WTC11 (cell line): ENCODE data around the gene RALA. TPM values are rescaled to one million over a fixed set of nuclear protein-coding genes. Genes with fewer than 3 reads are reported as not detected.

Source experiments
- ATAC-seq: fragments of 200-7000 bp; cut with Tn5 transposase; 2 replicates; pipeline ENCODE4 v1.10.0; 2021; ENCODE audit warnings: mild to moderate bottlenecking, moderate library complexity
- CTCF ChIA-PET: fragments of 300-600 bp; sonication (Branson Sonifier 250); formaldehyde crosslinking; loops from one replicate; lab custom pipeline; 2021; ENCODE audit warnings: antibody characterized with exemption; lab: Charles Lee
- POLR2A ChIA-PET: fragments of 350-600 bp; sonication (Branson Sonifier 250); formaldehyde crosslinking; loops from one replicate; lab custom pipeline; 2021; ENCODE audit warnings: antibody characterized with exemption; lab: Charles Lee
- DNase-seq: peaks from one replicate; pipeline ENCODE4 v3.0.0; 2021; ENCODE audit warnings: low spot score
- H3K27ac Mint-ChIP-seq: 2 replicates; pipeline ENCODE4 v1.8.0; 2021; ENCODE audit warnings: mixed read lengths
- H3K27me3 Mint-ChIP-seq: 2 replicates; pipeline ENCODE4 v1.8.0; 2021; ENCODE audit warnings: low read depth, mild to moderate bottlenecking, moderate library complexity, mixed read lengths
- H3K36me3 Mint-ChIP-seq: 2 replicates; pipeline ENCODE4 v1.8.0; 2021; ENCODE audit warnings: mixed read lengths
- H3K4me1 Mint-ChIP-seq: 2 replicates; pipeline ENCODE4 v1.8.0; 2022; ENCODE audit warnings: mixed read lengths
- H3K4me3 Mint-ChIP-seq: 2 replicates; pipeline ENCODE4 v1.8.0; 2021; ENCODE audit warnings: mild to moderate bottlenecking, moderate library complexity, mixed read lengths
- H3K9me3 Mint-ChIP-seq: 2 replicates; pipeline ENCODE4 v1.8.0; 2021; ENCODE audit warnings: mixed read lengths
- AFF4 ChIP-seq: sonication (generic); formaldehyde crosslinking; IDR thresholded peaks from 2 replicates; pipeline ENCODE4 v1.8.1; 2023; ENCODE audit warnings: mild to moderate bottlenecking, missing genetic modification reagents, borderline replicate concordance
- ARID4B ChIP-seq: sonication (generic); formaldehyde crosslinking; IDR thresholded peaks from 2 replicates; pipeline ENCODE4 v1.8.0; 2023; ENCODE audit warnings: missing genetic modification reagents, mild to moderate bottlenecking, borderline replicate concordance
- ATF1 ChIP-seq: sonication (generic); formaldehyde crosslinking; IDR thresholded peaks from 2 replicates; pipeline ENCODE4 v1.8.1; 2023; ENCODE audit warnings: mild to moderate bottlenecking, moderate library complexity, missing genetic modification reagents
- CREM ChIP-seq: sonication (generic); formaldehyde crosslinking; IDR thresholded peaks from 2 replicates; pipeline ENCODE4 v1.8.1; 2022; ENCODE audit warnings: mild to moderate bottlenecking, missing genetic modification reagents, moderate library complexity
- E2F1 ChIP-seq: sonication (generic); formaldehyde crosslinking; IDR thresholded peaks from 2 replicates; pipeline ENCODE4 v1.8.0; 2022; ENCODE audit warnings: mild to moderate bottlenecking, missing genetic modification reagents
- EMX1 ChIP-seq: fragments of 250-450 bp; sonication (Bioruptor Pico); IDR thresholded peaks from 2 replicates; pipeline ENCODE4 v1.8.0; 2021; ENCODE audit warnings: mild to moderate bottlenecking
- FOXK1 ChIP-seq: sonication (generic); formaldehyde crosslinking; IDR thresholded peaks from 2 replicates; pipeline ENCODE4 v1.8.0; 2022; ENCODE audit warnings: mild to moderate bottlenecking, moderate library complexity, missing genetic modification reagents
- GABPB1 ChIP-seq: sonication (generic); formaldehyde crosslinking; IDR thresholded peaks from 2 replicates; pipeline ENCODE4 v1.8.1; 2023; ENCODE audit warnings: mild to moderate bottlenecking, missing genetic modification reagents
- GRHL2 ChIP-seq: fragments of 250-450 bp; sonication (Bioruptor Pico); IDR thresholded peaks from 2 replicates; pipeline ENCODE4 v1.8.0; 2022; ENCODE audit warnings: mild to moderate bottlenecking, moderate library complexity; ENCODE audit not compliant: insufficient replicate concordance, severe bottlenecking
- GTF2I ChIP-seq: fragments of 250-450 bp; sonication (Bioruptor Pico); conservative IDR thresholded peaks from 2 replicates; pipeline ENCODE4 v1.4.0; 2021; ENCODE audit warnings: mild to moderate bottlenecking
- NFYB ChIP-seq: sonication (generic); formaldehyde crosslinking; conservative IDR thresholded peaks from 2 replicates; pipeline ENCODE4 v1.8.0; 2022; ENCODE audit warnings: low read depth, missing genetic modification reagents
- OVOL2 ChIP-seq: fragments of 250-450 bp; sonication (Bioruptor Pico); IDR thresholded peaks from 2 replicates; pipeline ENCODE4 v1.9.0; 2021; ENCODE audit warnings: mild to moderate bottlenecking, borderline replicate concordance
- TEAD1 ChIP-seq: sonication (generic); formaldehyde crosslinking; IDR thresholded peaks from 2 replicates; pipeline ENCODE4 v1.8.0; 2022; ENCODE audit warnings: mild to moderate bottlenecking, missing genetic modification reagents
- ZNF138 ChIP-seq: sonication (generic); formaldehyde crosslinking; conservative IDR thresholded peaks from 2 replicates; pipeline ENCODE4 v1.8.1; 2022; ENCODE audit warnings: mild to moderate bottlenecking, moderate library complexity, missing genetic modification reagents
- ZNF396 ChIP-seq: fragments of 250-450 bp; sonication (Bioruptor Pico); IDR thresholded peaks from 2 replicates; pipeline ENCODE4 v1.8.0; 2021; ENCODE audit warnings: mild to moderate bottlenecking, moderate library complexity, borderline replicate concordance
- ZNF423 ChIP-seq: fragments of 250-450 bp; sonication (Bioruptor Pico); IDR thresholded peaks from 2 replicates; pipeline ENCODE4 v2.1.2; 2022; ENCODE audit warnings: mild to moderate bottlenecking, moderate library complexity
- ZNF512 ChIP-seq: sonication (generic); formaldehyde crosslinking; IDR thresholded peaks from 2 replicates; pipeline ENCODE4 v1.8.1; 2022; ENCODE audit warnings: missing genetic modification reagents, borderline replicate concordance
- total RNA-seq: library from RNA; stranded (reverse); gene quantifications from 3 replicates; pipeline ENCODE4 v1.2.3, GENCODE V29; 2021
- TF ChIP-seq, protein P1 (sequence below): sonication (generic); formaldehyde crosslinking; conservative IDR thresholded peaks from 2 replicates; pipeline ENCODE4 v1.8.1; 2023; ENCODE audit warnings: mild to moderate bottlenecking, low read depth, missing genetic modification reagents, moderate library complexity
- TF ChIP-seq, protein P2 (sequence below): sonication (generic); formaldehyde crosslinking; IDR thresholded peaks from 2 replicates; pipeline ENCODE4 v1.8.1; 2023; ENCODE audit warnings: mild to moderate bottlenecking, moderate library complexity, missing genetic modification reagents
- TF ChIP-seq, protein P3 (sequence below): fragments of 250-450 bp; sonication (Bioruptor Pico); IDR thresholded peaks from 2 replicates; pipeline ENCODE4 v1.9.0; 2021; ENCODE audit warnings: mild to moderate bottlenecking

The RALA gene
- total RNA-seq, 1 experiment from 2014 or later, result 57.3 TPM

DNA sequence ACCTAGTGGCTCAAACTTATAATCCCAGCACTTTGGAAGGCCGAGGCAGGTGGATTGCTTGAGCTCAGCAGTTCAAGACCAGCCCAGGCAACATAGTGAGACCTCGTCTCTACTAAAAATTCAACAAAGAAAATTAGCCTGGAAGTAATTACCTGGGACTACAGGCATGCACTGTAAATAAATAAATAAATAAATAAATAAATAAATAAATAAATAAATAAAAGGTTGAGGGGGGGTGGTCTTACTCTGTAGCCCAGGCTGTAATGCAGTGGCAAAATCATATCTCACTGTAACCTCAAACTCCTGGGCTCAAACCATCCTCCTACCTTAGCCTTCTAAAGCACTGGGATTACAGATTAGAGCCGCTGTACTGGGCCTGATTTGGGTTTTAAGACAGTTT lies 50.5 kb downstream of the RALA start (continued):
- TF ChIP-seq AFF4 (CRISPR knock-in tag), result no peak
- no peak for TF ChIP-seq GABPB1 (CRISPR knock-in tag)
- TF ChIP-seq, protein P1, sequence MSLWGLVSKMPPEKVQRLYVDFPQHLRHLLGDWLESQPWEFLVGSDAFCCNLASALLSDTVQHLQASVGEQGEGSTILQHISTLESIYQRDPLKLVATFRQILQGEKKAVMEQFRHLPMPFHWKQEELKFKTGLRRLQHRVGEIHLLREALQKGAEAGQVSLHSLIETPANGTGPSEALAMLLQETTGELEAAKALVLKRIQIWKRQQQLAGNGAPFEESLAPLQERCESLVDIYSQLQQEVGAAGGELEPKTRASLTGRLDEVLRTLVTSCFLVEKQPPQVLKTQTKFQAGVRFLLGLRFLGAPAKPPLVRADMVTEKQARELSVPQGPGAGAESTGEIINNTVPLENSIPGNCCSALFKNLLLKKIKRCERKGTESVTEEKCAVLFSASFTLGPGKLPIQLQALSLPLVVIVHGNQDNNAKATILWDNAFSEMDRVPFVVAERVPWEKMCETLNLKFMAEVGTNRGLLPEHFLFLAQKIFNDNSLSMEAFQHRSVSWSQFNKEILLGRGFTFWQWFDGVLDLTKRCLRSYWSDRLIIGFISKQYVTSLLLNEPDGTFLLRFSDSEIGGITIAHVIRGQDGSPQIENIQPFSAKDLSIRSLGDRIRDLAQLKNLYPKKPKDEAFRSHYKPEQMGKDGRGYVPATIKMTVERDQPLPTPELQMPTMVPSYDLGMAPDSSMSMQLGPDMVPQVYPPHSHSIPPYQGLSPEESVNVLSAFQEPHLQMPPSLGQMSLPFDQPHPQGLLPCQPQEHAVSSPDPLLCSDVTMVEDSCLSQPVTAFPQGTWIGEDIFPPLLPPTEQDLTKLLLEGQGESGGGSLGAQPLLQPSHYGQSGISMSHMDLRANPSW (CRISPR knock-in tag), result no peak
- no peak for TF ChIP-seq CREM
- TF ChIP-seq TEAD1 (CRISPR knock-in tag), result no peak

GRCh38 chr7:39674406-39674805 lies 51.0 kb downstream of the RALA start:
- no peak overlapping the region for H3K4me3 Mint-ChIP-seq
- no peak for ATAC-seq
- no peak overlapping the region for H3K27ac Mint-ChIP-seq
- no peak for DNase-seq
- 0 out of 2 replicates have a peak, but pooled peaks cover 2% of the 10 kb centered on the region for H3K4me1 Mint-ChIP-seq
- H3K9me3 Mint-ChIP-seq, result peaks cover 15% of the 10 kb centered on the region
- ChIA-PET POLR2A (no interaction called here), CTCF (no interaction called here)
- TF ChIP-seq, protein P2, sequence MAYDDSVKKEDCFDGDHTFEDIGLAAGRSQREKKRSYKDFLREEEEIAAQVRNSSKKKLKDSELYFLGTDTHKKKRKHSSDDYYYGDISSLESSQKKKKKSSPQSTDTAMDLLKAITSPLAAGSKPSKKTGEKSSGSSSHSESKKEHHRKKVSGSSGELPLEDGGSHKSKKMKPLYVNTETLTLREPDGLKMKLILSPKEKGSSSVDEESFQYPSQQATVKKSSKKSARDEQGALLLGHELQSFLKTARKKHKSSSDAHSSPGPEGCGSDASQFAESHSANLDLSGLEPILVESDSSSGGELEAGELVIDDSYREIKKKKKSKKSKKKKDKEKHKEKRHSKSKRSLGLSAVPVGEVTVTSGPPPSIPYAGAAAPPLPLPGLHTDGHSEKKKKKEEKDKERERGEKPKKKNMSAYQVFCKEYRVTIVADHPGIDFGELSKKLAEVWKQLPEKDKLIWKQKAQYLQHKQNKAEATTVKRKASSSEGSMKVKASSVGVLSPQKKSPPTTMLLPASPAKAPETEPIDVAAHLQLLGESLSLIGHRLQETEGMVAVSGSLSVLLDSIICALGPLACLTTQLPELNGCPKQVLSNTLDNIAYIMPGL, result no peak
- TF ChIP-seq GRHL2 (no peak), E2F1 (CRISPR knock-in tag) (no peak), ATF1 (CRISPR knock-in tag) (no peak), ZNF512 (no peak), ZNF138 (CRISPR knock-in tag) (no peak), GABPB1 (CRISPR knock-in tag) (no peak), EMX1 (no peak), ARID4B (CRISPR knock-in tag) (no peak), OVOL2 (no peak), GTF2I (CRISPR knock-in tag) (no peak), NFYB (no peak), FOXK1 (CRISPR knock-in tag) (no peak), ZNF396 (CRISPR knock-in tag) (no peak), ZNF423 (CRISPR knock-in tag) (no peak)
- TF ChIP-seq, protein P3, sequence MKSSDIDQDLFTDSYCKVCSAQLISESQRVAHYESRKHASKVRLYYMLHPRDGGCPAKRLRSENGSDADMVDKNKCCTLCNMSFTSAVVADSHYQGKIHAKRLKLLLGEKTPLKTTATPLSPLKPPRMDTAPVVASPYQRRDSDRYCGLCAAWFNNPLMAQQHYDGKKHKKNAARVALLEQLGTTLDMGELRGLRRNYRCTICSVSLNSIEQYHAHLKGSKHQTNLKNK (CRISPR knock-in tag), result no peak
- peaks cover 15% of the 10 kb centered on the region for H3K36me3 Mint-ChIP-seq
- no peaks in the 10 kb centered on the region for H3K27me3 Mint-ChIP-seq
